Upper lobe of left lung (tissue), 4 donors: ENCODE data around the gene RBKS.

ENCODE experiments used
- EP300 ChIP-seq, 4 donors: sonication (generic); formaldehyde crosslinking; IDR thresholded peaks; one replicate each; pipeline ENCODE4 v1.5.1; 2017; ENCODE audit warnings: antibody characterized with exemption in 4 of 4, control low read depth in 2 of 4
- POLR2A ChIP-seq, 4 donors: fragments of 450-650 bp; IDR thresholded peaks; one replicate each; pipeline ENCODE4 v1.5.1; 2016 to 2017; ENCODE audit warnings: antibody characterized with exemption in 4 of 4, mild to moderate bottlenecking in 2 of 4
- POLR2AphosphoS5 ChIP-seq, 2 donors: sonication (generic); formaldehyde crosslinking; IDR thresholded peaks; one replicate each; pipeline ENCODE4 v1.5.1; 2017; ENCODE audit warnings: antibody characterized with exemption in 2 of 2
- TF ChIP-seq, protein P1 (sequence below), 6 experiments: fragments of 450-650 bp in 4 of 6; fragments of 200-600 bp in 2 of 6; sonication (generic) in 2 of 6; IDR thresholded peaks; one replicate each; pipeline ENCODE4 v1.5.1; 2016 to 2019; ENCODE audit warnings: antibody characterized with exemption in 6 of 6

DNA sequence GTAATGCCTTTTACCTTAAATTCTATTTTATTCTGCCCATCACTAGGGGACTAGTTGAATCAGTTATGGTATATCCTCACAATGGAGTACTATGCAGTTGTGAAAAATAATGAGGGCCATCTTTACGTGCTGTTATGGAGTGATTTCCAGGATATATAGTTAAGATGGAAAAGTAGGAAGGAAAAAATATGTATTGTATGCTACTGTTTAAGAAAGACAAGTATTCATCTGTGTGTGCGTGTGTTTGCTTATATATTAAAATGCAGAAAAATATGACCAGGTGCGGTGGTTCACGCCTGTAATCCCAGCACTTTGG is 151.2 kb downstream of the RBKS start:
- TF ChIP-seq, protein P1, sequence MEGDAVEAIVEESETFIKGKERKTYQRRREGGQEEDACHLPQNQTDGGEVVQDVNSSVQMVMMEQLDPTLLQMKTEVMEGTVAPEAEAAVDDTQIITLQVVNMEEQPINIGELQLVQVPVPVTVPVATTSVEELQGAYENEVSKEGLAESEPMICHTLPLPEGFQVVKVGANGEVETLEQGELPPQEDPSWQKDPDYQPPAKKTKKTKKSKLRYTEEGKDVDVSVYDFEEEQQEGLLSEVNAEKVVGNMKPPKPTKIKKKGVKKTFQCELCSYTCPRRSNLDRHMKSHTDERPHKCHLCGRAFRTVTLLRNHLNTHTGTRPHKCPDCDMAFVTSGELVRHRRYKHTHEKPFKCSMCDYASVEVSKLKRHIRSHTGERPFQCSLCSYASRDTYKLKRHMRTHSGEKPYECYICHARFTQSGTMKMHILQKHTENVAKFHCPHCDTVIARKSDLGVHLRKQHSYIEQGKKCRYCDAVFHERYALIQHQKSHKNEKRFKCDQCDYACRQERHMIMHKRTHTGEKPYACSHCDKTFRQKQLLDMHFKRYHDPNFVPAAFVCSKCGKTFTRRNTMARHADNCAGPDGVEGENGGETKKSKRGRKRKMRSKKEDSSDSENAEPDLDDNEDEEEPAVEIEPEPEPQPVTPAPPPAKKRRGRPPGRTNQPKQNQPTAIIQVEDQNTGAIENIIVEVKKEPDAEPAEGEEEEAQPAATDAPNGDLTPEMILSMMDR (IDR thresholded peaks at IDR 0.05): no peak
- TF ChIP-seq POLR2A (IDR thresholded peaks at IDR 0.05) (no peak), EP300 (IDR thresholded peaks at IDR 0.05) (no peak), POLR2AphosphoS5 (IDR thresholded peaks at IDR 0.05) (no peak)
